Hematopoietic multipotent progenitor cell treated with erythropoietin and hydrocortisone succinate and interleukin-3 and kit ligand, for 15 days (in vitro differentiated cells): ENCODE data around the gene GLRX.

Source experiments
- DNase-seq: peaks from one replicate; pipeline ENCODE4 v3.0.0-alpha.2; 2015; ENCODE audit warnings: low spot score

GLRX gene

GRCh38 chr5:95780597-95780996 is 41.9 kb downstream of the GLRX start:
- no peak for DNase-seq

- DNase-seq: no peak
These were observed 42.9 kb downstream of the GLRX start for GRCh38 chr5:95779611-95780010.

- DNase-seq: no peak
These were observed 43.7 kb downstream of the GLRX start for GRCh38 chr5:95778713-95779436.

GRCh38 chr5:95777441-95777840 is 45.1 kb downstream of the GLRX start:
- DNase-seq: no peak

- DNase-seq: peak; percentile 60
These were observed 49.0 kb downstream of the GLRX start for GRCh38 chr5:95773335-95774059.

- DNase-seq: no peak
These were observed 50.6 kb downstream of the GLRX start for GRCh38 chr5:95771892-95772291.

- no peak for DNase-seq
These were observed 51.5 kb downstream of the GLRX start for GRCh38 chr5:95770830-95771708.

- DNase-seq: no peak
These were observed 53.8 kb downstream of the GLRX start for GRCh38 chr5:95768731-95769130.

- no peak for DNase-seq
These were observed 58.6 kb downstream of the GLRX start for GRCh38 chr5:95763941-95764340.
